NCI-H510A treated with DMSO at 0.1 percent for 48 hours (cell line): ENCODE data around the gene WNT9B.

ENCODE experiments used
- DNase-seq: peaks from one replicate; lab custom pipeline; 2025; lab: John Stamatoyannopoulos, UW

Gene WNT9B

DNA sequence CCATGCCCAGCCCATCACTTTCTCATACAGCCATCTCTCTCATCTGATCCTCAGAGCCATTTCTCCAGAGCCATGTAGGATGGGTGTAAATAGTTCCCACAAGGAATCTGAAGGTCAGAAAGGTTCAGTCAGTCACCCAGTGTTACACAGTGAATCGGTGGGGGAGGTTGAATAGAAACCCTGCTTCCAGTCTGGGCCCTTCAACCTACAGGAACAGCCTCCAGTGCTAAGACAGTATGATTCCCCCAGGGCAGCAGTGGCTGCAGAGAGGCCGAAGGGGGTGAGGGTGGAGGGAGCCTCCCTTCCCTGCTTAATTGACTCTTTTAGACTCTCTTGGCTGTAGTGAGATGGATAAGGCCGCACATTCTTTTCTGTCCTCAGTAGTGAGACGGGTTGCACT lies 3.6 kb downstream of the WNT9B start:
- DNase-seq: no peak

GRCh38 chr17:46857600-46857999 lies 6.2 kb downstream of the WNT9B start:
- no peak for DNase-seq

DNA sequence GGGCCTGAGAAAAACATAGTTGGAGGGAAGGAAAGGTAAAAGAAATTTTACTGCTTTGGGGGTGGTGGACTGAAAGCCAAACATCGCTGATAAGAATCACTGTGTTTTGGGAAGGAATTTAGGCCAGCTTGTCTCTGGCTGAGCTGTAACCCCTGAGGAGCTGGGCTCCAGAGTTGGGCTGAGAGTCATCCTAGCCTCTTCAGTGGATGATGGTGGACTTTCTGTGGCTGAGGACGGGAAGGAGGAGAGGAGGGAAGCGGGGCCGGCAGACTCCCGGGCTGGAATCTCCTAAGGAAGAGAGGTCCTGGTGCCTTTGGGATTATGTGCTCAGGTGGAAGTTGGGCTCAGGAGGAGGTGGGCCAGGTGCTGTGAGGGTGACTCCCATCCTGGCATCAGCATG lies 8.6 kb downstream of the WNT9B start:
- no peak for DNase-seq

GRCh38 chr17:46862949-46863348 lies 11.6 kb downstream of the WNT9B start:
- no peak for DNase-seq

DNA sequence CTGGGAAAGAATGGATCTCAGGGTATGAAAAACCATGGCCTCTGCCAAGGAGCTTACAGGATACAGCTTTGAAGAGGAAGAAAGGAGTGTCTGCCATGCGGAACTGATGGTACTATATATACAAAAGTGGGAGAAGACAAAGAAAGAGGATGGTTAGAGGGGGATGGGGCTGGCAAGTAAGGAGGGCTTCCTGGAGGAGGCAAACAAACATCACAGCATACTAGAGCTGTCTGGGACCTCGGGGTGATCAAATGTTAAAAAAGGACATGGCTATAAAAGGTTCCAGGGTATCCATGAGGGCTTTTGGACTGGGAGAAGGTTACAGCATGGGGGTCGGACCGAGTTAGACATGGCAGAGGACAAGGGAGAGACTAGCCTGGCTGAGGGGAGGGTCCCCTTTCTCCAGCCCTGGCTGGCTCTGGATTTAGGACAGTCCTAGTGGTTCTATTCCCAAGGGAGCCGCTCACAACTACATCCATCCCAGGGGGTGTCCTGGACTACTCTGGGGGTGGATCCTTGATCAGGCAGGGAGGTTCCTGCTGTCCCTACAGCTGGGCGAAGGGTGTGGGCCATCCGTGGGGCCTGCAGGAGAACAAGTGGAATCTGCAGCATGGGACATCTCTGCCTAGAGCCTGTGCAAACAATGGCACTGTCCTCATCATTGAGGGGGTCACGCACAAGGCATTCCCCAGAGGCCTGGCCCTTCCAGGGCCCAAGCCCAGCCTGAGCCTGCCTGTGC lies 12.2 kb downstream of the WNT9B start:
- no peak for DNase-seq

- no peak for DNase-seq
Measured at GRCh38 chr17:46865100-46865499, 13.7 kb downstream of the WNT9B start.

- no peak for DNase-seq
Measured at GRCh38 chr17:46866325-46866724, 14.9 kb downstream of the WNT9B start.

- no peak for DNase-seq
Measured at GRCh38 chr17:46866747-46867146, 15.4 kb downstream of the WNT9B start.

- no peak for DNase-seq
Measured at GRCh38 chr17:46868689-46869187, 17.4 kb downstream of the WNT9B start.

- DNase-seq: no peak
Measured at GRCh38 chr17:46869296-46869695, 17.9 kb downstream of the WNT9B start.

DNA sequence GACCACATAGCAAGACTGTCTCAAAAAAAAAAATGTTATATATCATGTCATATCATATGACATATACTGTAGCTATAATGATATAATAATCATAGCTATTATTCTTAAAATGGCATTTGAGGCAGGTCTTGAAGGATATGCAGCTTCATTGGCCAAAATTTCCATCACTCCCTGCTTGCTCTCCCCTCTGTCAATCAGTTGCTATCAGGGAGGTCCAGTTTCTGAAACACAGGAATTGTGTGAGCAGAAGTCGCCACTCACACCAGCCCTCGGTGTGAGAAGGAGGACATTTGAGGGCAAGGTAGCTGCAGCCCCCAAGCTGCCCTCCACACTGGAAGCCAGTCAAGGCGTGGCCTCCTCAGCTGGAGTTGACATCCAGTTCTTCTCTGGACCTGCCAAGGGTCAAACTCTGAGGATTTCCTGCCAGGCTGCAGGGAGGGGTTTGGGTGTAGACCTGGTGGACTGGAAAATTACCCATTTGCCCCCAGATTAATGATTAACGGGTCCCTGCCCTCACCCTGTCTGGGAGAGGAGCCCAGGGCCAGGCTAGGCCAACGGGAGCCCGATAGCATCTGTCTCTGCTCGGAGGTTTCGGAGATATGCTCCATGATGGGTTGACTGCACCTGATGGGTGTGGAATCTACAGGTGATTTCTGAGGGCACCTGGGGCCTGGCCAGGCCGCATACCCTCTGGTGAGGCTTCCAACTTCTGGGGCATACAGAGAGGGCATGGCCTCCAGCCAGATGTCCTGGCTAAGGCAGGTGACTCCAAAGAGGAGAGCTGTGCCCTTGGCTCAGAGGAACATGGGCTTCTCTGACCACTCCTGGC lies 18.8 kb downstream of the WNT9B start:
- DNase-seq: no peak

GRCh38 chr17:46872421-46872820 lies 21.0 kb downstream of the WNT9B start:
- no peak for DNase-seq

DNA sequence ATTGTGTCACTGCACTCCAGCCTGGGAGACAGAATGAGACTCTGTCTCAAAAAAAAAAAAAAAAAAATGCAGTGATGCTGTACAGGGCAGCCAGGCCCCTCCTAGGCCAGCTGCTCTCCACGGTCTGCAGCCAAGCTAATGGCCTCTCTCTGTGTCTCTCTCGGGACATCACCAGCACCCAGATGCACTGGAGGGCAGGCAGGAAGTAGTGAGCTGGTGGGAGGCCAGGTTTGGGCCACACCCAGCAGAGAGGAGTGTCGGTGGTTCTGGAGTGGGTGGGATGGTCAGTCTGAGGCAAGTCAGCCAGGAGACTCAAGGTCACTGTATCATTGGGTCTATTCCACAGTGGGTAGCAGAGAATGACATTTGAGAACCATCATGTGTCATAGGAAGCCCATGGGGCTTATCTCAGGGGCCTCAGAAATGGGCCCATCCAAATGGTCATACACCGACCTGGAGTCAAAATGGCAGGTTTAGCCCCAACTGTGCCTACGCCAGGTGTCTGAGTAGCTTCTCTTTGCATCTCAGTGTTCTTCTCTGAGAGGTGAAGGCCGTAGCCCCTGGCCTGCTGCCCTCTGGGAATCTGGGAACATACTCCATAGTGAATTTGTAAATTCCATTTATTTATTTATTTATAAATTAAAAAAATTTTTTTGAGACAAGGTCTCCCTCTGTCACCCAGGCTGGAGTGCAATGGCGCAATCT lies 22.7 kb downstream of the WNT9B start:
- no peak for DNase-seq

- no peak for DNase-seq
Measured at GRCh38 chr17:46874906-46875305, 23.5 kb downstream of the WNT9B start.

- DNase-seq: peak; percentile 90
Measured at GRCh38 chr17:46875849-46876352, 24.5 kb downstream of the WNT9B start.

GRCh38 chr17:46876353-46876887 lies 25.0 kb downstream of the WNT9B start:
- DNase-seq: peak; percentile 90

- DNase-seq: no peak
Measured at GRCh38 chr17:46876926-46877325, 25.5 kb downstream of the WNT9B start.

GRCh38 chr17:46877466-46877865 lies 26.1 kb downstream of the WNT9B start:
- DNase-seq: no peak

GRCh38 chr17:46878055-46878454 lies 26.7 kb downstream of the WNT9B start:
- no peak for DNase-seq

DNA sequence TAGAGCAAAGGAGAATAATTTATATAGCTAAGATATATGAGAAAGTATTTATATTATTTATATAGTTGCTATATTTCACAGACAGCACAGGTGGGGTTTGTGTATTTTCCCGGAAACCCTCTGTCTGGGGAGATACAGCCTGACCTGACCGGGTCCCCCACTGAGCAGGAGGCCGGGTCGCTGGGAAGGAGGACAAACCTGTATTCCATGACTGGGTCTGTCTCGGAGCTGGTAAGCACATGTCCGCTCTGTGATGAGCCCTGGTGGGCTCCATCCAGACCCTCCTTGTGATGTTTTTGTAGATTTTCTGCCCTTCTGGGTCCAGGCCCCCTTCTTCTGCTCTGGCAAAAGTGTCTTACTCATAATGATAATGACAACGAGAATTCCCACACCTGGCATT lies 27.7 kb downstream of the WNT9B start:
- DNase-seq: no peak

DNA sequence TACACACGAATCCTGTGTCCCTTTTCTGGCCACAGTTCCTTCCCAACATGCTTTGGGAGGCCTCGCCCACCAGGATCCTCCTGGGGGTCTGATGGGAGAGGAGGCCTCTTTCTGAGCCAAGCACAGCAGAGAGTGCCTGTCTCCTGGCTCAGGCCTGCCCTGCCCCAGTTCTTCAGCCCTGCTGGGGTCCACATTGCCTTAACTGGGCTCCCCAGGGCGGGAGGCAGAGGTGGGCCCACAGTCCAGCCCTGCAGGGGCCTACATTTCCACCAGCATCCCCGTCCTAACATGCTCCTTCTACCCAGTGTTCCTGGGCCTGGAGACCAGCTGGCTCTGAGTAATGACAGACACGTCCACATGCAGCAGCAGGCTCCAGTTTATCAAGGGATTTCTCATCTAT lies 29.6 kb downstream of the WNT9B start:
- no peak for DNase-seq

- no peak for DNase-seq
Measured at GRCh38 chr17:46882666-46883065, 31.3 kb downstream of the WNT9B start.
